Tibial nerve (tissue), 4 donors: ENCODE data around the gene CNRIP1. TPM values are rescaled to one million over a fixed set of nuclear protein-coding genes. Genes with fewer than 3 reads are reported as not detected.
A peak's percentile ranks its signal among the peaks of the same experiment; 100 is the strongest.

Experiments used
- DNase-seq, 2 donors: peaks; one replicate each; pipeline ENCODE4 v3.0.0-alpha.2; 2019; ENCODE audit warnings: low spot score in 2 of 2
- H3K27ac ChIP-seq, 4 donors: fragments of 200-600 bp; sonication (generic) in 3 of 4; one replicate each; pipeline ENCODE4 v1.5.1; 2017 to 2019; ENCODE audit warnings: mild to moderate bottlenecking in 1 of 4
- H3K27me3 ChIP-seq, 2 donors: fragments of 200-600 bp; sonication (generic) in 1 of 2; one replicate each; pipeline versions ENCODE4 v1.5.1 to v1.6.0; 2017 to 2019
- H3K36me3 ChIP-seq, 3 donors: fragments of 200-600 bp; sonication (generic); one replicate each; pipeline ENCODE4 v1.5.1; 2018 to 2019
- H3K4me1 ChIP-seq, 4 donors: fragments of 200-600 bp; sonication (generic) in 3 of 4; one replicate each; pipeline ENCODE4 v1.5.1; 2017 to 2019
- H3K4me3 ChIP-seq, 4 donors: fragments of 200-600 bp; sonication (generic) in 3 of 4; one replicate each; pipeline ENCODE4 v1.5.1; 2017 to 2019; ENCODE audit warnings: mild to moderate bottlenecking in 1 of 4, moderate library complexity in 1 of 4
- H3K9me3 ChIP-seq, 4 donors: fragments of 200-600 bp; sonication (generic) in 3 of 4; one replicate each; pipeline ENCODE4 v1.5.1; 2017 to 2019
- EP300 ChIP-seq, 2 donors: sonication (generic); formaldehyde crosslinking; IDR thresholded peaks; one replicate each; pipeline ENCODE4 v1.6.1; 2017; ENCODE audit warnings: antibody characterized with exemption in 2 of 2, mild to moderate bottlenecking in 1 of 2
- POLR2A ChIP-seq, 2 donors: fragments of 450-650 bp; IDR thresholded peaks; one replicate each; pipeline ENCODE4 v1.6.1; 2017; ENCODE audit warnings: antibody characterized with exemption in 2 of 2, mild to moderate bottlenecking in 2 of 2, moderate library complexity in 2 of 2
- WGBS, 2 donors: methylation state at CpG; one replicate each; pipeline ENCODE4 v1.1.5; 2018; 5-methylcytosine and 5-hydroxymethylcytosine counted together
- total RNA-seq, 4 donors: library from RNA; depleted of rRNA; stranded (reverse); fragments of >200 nt; gene quantifications; one replicate each; pipeline ENCODE4 v1.1.0, GENCODE V29; 2016
- TF ChIP-seq, protein P1 (sequence below), 5 experiments: fragments of 200-600 bp in 3 of 5; fragments of 450-650 bp in 2 of 5; sonication (generic) in 3 of 5; IDR thresholded peaks; one replicate each; pipeline ENCODE4 v1.5.1; 2016 to 2019; ENCODE audit warnings: antibody characterized with exemption in 5 of 5, mild to moderate bottlenecking in 3 of 5, moderate library complexity in 2 of 5

Gene CNRIP1
- total RNA-seq, 4 donors from 2014 or later = 38.2 to 45.9 (median 42.3) TPM

DNA sequence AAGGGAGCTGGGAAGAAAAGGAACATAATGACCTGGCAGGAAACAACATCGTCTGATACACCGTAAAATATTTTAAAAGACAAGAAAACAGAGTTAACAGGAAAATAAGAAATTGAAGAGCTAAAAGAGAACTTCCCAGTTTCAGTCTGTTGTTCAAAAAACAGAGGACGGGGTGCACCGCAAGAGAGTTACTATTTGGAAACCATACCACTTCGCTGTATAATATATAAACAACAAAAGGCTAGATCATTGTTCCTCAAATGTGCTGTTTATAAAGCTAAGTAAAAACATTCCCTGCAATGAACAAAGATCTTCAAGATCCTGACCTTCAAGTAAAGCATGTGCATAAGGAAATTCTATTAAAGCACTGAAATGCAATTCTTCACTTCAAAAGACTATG is 69.6 kb downstream of the CNRIP1 start:
- Histone ChIP-seq H3K4me1 (peaks cover 0 to 74% (median 49%) of the 10 kb centered on the region in 4 donors), H3K36me3 (no peaks in the 10 kb centered on the region), H3K27me3 (no peaks in the 10 kb centered on the region), H3K4me3 (peak overlapping the region; percentile 80 to 96 (median 92)), H3K9me3 (no peaks in the 10 kb centered on the region), H3K27ac (peak overlapping the region in 3 of 4 donors; percentile 97 to 99 (median 99))
- TF ChIP-seq, protein P1, sequence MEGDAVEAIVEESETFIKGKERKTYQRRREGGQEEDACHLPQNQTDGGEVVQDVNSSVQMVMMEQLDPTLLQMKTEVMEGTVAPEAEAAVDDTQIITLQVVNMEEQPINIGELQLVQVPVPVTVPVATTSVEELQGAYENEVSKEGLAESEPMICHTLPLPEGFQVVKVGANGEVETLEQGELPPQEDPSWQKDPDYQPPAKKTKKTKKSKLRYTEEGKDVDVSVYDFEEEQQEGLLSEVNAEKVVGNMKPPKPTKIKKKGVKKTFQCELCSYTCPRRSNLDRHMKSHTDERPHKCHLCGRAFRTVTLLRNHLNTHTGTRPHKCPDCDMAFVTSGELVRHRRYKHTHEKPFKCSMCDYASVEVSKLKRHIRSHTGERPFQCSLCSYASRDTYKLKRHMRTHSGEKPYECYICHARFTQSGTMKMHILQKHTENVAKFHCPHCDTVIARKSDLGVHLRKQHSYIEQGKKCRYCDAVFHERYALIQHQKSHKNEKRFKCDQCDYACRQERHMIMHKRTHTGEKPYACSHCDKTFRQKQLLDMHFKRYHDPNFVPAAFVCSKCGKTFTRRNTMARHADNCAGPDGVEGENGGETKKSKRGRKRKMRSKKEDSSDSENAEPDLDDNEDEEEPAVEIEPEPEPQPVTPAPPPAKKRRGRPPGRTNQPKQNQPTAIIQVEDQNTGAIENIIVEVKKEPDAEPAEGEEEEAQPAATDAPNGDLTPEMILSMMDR (IDR thresholded peaks at IDR 0.05) = no peak
- WGBS, 2 donors = 13 to 19% methylated on average over 5 of the region's 5 CpGs
- DNase-seq = no peak

DNA sequence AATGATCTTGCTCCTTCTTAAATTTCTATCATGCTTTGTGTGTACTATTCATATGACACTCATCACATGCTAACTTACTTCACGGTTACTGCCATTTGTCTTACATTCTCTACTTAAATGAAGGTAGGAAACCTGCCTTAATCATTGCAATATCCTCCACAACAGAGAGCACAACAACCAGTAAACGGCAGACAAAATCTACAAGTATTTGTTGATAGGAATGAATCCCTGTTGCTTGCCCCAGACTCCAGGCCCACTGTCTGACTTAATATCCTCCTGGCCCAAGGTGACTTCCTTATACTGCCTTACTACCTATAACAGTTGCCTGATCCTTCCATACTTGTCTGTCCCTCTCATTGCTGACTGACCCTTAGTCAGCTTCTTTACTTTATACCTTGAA is 70.9 kb downstream of the CNRIP1 start:
- Histone ChIP-seq H3K9me3 (no peaks in the 10 kb centered on the region), H3K4me1 (peaks cover 0 to 73% (median 47%) of the 10 kb centered on the region in 4 donors), H3K27me3 (no peaks in the 10 kb centered on the region), H3K36me3 (no peaks in the 10 kb centered on the region), H3K4me3 (no peak overlapping the region), H3K27ac (peak overlapping the region in 1 of 4 donors; percentile 6)
- DNase-seq = no peak
- WGBS, 2 donors = 71 to 74% methylated on average over 2 of the region's 2 CpGs
- TF ChIP-seq, protein P1 (IDR thresholded peaks at IDR 0.05) = no peak
- TF ChIP-seq EP300 (IDR thresholded peaks at IDR 0.05) = no peak

DNA sequence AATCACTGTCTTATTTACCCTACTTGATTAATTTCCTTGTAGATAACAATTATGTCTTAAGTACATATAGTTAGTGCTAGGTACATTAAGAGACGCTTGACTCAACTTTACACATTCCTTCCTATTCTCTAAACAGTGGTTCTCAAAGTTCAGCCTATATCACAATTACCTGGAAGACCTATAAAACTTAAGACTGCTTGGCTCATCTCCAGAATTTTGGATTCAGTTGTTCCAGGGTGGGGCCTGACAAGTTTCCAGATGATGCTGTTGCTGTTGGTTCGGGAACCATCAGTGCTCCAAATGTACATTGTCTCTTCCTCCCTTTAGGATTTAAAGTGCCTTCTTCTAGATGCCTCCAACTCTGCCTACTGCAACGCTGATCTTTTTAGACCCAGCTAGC is 71.4 kb downstream of the CNRIP1 start:
- WGBS, 2 donors = 81 to 87% methylated on average over 3 of the region's 3 CpGs
- no peaks in the 10 kb centered on the region for H3K9me3 ChIP-seq
- DNase-seq = no peak
- TF ChIP-seq EP300 (IDR thresholded peaks at IDR 0.05) = no peak
- TF ChIP-seq POLR2A (IDR thresholded peaks at IDR 0.05) = no peak
- TF ChIP-seq, protein P1 (IDR thresholded peaks at IDR 0.05) = no peak
- no peaks in the 10 kb centered on the region for H3K36me3 ChIP-seq
- H3K27me3 ChIP-seq = no peaks in the 10 kb centered on the region
- no peak overlapping the region for H3K27ac ChIP-seq
- H3K4me3 ChIP-seq = no peak overlapping the region
- peaks cover 0 to 74% (median 44%) of the 10 kb centered on the region in 4 donors for H3K4me1 ChIP-seq

DNA sequence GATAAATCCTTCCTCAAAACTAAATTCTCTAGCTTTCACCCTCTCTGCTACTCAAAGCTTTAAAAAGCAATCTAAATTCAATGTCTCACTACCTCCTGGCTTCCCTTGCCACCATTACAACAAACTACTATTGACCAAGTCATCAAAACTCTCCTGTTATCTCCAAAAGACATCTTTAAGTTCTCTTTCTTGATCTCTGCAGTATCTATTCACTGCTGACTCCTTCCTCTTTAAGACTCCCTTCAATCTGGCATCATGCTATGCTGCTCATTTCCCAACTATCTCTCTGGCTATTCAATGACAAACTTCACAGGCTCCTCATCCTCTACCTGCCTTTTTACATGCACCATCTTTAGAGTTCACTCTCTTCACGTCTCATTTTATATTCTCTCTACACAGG is 73.4 kb downstream of the CNRIP1 start:
- Histone ChIP-seq H3K36me3 (no peaks in the 10 kb centered on the region), H3K9me3 (no peaks in the 10 kb centered on the region), H3K27ac (no peak overlapping the region), H3K4me1 (peaks cover 0 to 88% (median 45%) of the 10 kb centered on the region in 4 donors), H3K27me3 (no peaks in the 10 kb centered on the region), H3K4me3 (no peak overlapping the region)
- DNase-seq = no peak
- no peak for TF ChIP-seq EP300 (IDR thresholded peaks at IDR 0.05)
- no peak for TF ChIP-seq POLR2A (IDR thresholded peaks at IDR 0.05)
- 82 to 91% methylated on average over 1 of the region's 1 CpG for WGBS, 2 donors

DNA sequence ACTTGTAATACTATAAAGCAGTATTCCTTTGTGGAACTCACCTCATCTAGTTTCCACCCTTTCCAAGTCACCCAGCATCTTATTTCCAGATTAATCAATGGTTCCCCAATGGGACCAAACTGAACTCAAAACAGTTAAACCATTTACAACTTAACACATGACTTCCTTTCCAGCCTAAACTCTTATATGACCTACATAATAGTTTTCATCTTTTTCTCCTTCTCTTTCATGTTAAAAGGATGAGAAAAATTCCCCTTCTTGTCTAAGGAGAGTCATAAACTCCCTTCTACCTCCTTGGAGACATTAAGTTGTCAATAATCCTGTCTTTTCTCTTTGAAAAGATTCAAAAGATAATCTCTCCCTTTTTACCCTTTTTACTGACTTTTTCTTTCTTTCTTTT is 74.1 kb downstream of the CNRIP1 start:
- TF ChIP-seq, protein P1 (IDR thresholded peaks at IDR 0.05) = no peak
- TF ChIP-seq POLR2A (IDR thresholded peaks at IDR 0.05) (no peak), EP300 (IDR thresholded peaks at IDR 0.05) (no peak)
- no peak for DNase-seq
- Histone ChIP-seq H3K27me3 (no peaks in the 10 kb centered on the region), H3K27ac (no peak overlapping the region), H3K9me3 (no peaks in the 10 kb centered on the region), H3K4me1 (peaks cover 0 to 94% (median 46%) of the 10 kb centered on the region in 4 donors), H3K36me3 (no peaks in the 10 kb centered on the region), H3K4me3 (no peak overlapping the region)

DNA sequence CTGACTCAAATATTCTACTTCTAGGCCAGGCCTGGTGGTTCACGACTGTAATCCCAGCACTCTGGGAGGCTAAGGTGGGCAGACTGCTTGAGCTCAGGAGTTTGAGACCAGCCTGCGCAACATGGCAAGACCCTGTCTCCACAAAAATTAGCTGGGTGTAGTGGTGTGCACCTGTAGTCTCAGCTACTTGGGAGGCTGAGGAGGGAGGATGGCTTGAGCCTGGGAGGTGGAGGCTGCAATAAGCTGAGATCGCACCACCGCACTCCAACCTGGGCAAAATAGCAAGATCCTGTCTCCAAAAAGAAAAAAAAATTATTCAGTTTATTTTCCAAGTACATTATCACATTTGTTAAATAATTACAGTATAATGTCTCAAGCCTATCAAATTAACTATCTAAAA is 74.7 kb downstream of the CNRIP1 start:
- Histone ChIP-seq H3K36me3 (no peaks in the 10 kb centered on the region), H3K27me3 (no peaks in the 10 kb centered on the region), H3K4me3 (no peak overlapping the region), H3K4me1 (peaks cover 0 to 94% (median 43%) of the 10 kb centered on the region in 4 donors), H3K27ac (no peak overlapping the region), H3K9me3 (no peaks in the 10 kb centered on the region)
- TF ChIP-seq, protein P1 (IDR thresholded peaks at IDR 0.05) = no peak
- TF ChIP-seq EP300 (IDR thresholded peaks at IDR 0.05) = no peak
- TF ChIP-seq POLR2A (IDR thresholded peaks at IDR 0.05) = no peak
- WGBS, 2 donors = 94 to 96% methylated on average over 4 of the region's 4 CpGs
- no peak for DNase-seq
